HG02938 (cell line): ENCODE data around the gene PPP3CA.
"Not testable (repeated sequence)": the region's sequence is repeated elsewhere in the genome, so short reads cannot be mapped to it uniquely, and the experiment has no call there.

ENCODE experiments used
- ATAC-seq: cut with Tn5 transposase; IDR thresholded peaks from one replicate; pipeline ENCODE4 v1.9.1; 2021; ENCODE audit warnings: mild to moderate bottlenecking, moderate library complexity; ENCODE audit not compliant: unreplicated experiment

The PPP3CA gene

DNA sequence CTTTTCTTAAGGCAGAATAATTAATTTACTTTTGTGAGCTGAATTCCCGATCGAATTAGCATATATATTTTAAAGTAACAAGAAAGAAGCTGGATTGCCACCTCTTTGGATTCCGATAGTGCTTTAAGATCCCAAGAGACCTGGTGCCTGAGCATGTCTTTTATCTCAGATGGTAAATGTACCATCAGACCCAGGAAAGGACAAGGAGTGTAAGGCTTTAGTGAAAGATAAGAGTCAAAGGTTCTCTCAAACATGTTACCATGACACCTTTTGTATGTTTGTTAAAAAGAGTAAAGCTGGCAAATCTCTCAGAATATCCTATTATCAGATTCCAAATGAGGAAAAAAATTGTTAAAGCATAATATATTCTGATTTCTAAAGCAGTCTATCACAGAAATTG, 198.8 kb downstream of the PPP3CA start:
- no peak for ATAC-seq

DNA sequence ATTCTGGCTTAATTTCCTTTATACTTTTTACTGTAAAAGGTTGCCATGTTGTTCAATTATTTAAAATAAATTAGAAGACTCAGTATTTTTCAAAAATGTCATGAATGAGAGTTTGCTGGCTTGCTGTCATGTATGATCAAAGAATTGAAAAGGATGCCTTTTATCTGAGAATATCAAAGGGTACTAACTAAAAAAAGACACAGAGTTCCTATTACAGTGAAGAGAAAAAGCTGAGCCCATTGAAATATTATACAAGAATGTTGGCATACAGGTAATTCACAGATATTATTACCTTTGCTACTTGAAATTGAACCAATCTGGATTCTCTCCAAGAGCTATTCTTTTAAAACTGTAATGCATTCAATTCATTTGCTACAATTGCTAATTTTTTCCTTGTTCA, 200.0 kb downstream of the PPP3CA start:
- no peak for ATAC-seq

DNA sequence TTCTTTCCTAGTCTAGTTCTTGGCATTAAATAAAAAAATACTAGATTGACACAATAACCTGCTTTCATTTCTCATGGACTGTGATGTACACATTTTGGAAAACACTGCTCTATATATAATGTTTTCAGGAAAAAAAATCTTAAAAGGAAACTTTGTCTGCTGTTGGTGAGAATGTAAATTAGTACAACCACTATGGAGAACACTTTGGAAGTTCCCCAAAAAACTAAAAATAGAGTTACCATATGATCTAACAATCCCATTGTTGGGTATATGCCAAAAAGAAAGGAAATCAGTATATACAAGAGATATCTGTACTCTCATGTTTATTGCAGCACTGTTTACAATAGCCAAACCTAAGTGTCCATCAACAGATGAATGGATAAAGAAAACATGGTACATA, 202.3 kb downstream of the PPP3CA start:
- ATAC-seq, result no peak

DNA sequence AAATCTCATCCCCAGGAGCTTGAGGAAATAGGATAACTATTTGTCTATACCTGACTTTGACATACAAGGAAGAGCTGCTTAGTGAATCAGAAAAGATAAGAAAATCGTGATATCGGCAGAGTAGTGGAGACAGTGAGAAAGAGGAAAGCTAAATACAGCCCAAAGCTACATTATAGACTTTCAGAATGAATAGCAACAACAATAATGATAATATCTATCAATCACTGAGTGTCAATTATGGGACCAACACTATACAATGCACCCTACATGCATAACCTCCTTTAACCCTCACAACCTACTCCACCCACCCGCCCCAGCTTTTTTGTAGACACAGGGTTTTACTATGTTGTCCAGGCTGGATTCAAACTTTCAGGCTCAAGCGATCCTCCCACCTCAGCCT, 205.1 kb downstream of the PPP3CA start:
- peak; percentile 64 for ATAC-seq

DNA sequence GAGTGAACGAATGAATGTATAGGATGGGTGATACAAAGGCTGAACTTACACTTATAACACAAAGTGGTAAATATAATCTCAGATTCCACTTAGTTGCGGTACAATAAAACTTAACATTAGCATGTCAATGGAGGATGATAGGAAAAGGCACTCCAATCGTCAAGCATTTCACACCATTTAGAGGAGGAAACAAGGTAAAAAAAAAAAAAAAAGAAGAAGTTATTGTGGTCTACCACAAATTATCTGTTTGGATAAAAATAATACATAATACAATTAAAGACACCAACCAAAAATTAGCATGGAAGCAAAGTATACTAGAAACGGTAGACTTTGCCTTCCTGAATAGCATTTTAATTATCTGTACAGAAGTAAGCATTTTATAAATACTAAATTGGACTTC, 205.5 kb downstream of the PPP3CA start:
- peak; percentile 2 for ATAC-seq

DNA sequence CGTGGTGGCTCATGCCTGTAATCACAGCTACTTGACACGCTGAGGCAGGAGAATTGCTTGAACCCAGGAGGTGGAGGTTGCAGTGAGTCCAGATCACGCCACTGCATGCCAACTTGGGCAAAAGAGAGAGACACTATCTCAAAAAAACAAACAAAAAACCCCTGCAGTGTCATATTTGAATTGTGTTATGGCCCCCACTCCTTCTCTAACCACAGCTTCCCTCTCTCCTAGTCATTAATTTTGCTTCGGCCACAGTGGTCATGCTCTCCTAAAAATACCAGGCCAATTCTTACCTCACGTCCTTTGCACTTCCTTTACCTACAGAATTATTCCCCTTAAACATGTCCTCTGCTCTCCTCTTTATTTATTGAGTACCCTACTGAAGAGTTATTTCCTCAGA, 206.1 kb downstream of the PPP3CA start:
- no peak for ATAC-seq

DNA sequence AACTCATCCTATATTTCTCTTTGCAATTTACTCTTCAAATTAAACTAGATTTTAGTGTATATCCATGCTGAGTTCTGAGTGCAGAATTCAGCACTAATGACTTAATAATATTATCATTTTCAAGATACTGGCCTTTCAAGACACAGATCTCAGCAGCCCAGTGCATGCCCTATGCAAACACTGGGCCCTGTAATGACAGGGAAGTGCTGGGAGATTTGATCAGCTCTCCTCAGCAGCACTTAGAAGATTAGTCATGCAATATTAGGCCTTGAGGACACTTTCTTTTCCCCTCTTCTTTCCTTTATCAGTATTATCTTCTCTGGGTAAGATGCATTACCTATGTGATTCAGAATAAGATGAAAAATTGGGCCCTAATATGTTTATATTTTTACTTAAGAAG, 207.1 kb downstream of the PPP3CA start:
- ATAC-seq, result no peak

DNA sequence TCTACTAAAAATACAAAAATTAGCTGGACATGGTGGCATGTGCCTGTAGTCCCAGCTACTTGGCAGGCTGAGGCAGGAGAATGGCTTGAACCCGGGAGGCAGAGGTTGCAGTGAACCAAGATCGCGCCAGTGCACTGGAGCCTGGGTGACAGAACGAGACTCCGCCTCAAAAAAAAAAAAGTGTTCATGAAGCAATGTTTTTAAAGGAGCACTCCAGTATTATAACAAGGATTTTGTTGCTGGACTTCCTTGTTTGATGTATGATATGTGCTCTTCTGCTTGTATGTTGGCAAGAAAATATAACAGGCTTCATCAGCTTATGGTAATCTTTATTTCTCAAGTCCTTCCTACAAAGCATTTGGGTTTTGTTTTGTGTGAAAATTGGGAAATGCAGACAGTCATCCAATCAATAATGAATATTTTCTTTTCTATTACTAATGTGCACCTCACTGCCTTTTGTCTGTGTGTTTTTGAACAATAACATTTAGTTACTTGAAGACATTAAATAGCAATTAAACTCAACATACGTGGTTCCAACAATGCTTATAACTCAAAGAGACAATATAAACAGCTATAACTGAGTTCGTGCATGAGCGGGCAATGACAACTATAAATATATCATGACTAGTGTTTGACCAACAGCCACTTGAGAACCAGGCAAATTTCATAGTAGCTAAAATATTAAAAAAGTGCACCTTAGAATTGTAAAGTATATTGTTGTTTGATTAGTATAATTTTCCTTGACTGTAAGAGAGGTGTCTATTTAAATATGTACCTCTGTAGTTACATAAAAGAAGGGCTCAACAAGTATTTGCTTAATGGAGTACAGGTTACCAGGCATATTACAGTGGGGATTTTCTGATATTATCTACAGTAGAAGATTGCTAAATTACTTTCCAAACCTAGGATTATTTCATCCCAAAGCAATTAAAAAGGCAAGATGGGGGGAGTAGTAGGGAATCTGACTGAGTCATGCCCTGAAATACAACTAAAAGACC, 210.7 kb downstream of the PPP3CA start:
- no peak for ATAC-seq

DNA sequence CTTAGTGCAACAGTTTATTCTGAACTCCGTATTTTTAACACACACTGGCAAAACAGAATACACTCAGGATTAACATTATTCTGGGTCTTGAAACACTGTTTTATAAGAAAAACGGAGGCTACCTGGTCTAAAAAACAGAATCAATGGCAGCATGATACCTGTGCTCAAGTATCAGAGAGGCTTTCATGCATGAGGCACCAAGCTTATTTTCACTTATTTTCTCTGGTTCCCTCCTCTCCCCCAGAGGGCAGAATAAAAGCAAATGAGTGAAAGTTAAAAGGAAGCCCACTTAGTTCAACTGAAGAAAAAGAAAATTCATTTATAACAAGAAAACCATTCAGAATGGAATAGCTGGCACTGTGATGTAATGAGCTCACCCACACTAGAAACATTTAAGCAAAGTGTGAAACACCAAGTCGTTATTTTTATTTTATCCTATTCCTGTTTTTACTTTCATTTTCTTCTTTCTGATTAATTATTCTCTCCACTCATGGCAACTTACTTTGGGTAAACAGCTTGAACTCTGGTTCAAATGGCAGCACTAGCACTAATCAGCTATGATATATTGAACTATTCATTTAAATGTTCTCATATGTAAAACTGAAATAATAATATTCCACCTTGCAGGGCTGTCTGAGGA, 211.8 kb downstream of the PPP3CA start:
- ATAC-seq, result peak; percentile 73

DNA sequence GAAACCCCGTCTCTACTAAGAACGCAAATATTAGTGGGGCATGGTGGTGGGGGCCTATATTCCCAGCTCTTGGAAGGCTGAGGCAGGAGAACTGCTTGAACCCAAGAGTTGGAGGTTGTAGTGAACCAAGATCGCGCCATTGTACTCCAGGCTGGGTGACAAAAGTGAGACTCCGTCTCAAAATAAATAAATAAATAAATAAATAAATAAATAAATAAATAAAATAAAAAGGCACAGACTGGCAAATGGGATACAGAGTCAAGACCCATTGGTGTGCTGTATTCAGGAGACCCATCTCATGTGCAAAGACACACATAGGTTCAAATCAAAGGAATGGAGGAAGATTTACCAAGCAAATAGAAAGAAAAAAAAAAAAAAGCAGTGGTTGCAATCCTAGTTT, 216.3 kb downstream of the PPP3CA start:
- not testable (repeated sequence) for ATAC-seq

DNA sequence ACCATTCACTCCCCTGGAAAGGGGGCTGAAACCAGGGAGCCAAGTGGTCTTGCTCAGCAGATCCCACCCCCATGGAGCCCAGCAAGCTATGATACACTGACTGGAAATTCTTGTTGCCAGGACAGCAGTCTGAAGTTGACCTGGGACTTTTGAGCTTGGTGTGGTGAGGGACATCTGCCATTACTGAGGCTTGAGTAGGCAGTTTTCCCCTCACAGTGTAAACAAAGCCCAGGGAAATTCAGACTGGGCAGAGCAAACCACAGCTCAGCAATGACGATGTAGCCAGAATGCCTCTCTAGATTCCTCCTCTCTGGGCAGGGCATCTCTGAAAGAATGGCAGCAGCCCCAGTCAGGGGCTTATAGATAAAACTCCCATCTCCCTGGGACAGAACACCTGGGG, 218.4 kb downstream of the PPP3CA start:
- ATAC-seq, result not testable (repeated sequence)

DNA sequence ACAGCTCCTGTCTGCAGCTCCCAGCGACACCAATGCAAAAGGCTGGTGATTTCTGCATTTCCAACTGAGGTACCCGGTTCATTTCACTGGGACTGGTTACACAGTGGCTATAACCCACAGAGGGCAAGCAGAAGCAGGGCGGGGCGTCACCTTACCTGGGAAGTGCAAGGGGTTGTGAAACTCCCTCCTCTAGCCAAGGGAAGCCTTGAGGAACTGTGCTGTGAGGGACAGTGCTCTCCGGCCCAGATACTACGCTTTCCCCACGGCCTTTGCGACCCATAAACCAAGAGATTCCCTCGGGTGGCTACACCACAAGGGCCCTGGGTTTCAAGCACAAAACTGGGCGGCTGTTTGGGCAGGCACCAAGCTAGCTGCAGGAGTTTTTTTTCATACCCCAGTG, 218.9 kb downstream of the PPP3CA start:
- ATAC-seq, result no peak

DNA sequence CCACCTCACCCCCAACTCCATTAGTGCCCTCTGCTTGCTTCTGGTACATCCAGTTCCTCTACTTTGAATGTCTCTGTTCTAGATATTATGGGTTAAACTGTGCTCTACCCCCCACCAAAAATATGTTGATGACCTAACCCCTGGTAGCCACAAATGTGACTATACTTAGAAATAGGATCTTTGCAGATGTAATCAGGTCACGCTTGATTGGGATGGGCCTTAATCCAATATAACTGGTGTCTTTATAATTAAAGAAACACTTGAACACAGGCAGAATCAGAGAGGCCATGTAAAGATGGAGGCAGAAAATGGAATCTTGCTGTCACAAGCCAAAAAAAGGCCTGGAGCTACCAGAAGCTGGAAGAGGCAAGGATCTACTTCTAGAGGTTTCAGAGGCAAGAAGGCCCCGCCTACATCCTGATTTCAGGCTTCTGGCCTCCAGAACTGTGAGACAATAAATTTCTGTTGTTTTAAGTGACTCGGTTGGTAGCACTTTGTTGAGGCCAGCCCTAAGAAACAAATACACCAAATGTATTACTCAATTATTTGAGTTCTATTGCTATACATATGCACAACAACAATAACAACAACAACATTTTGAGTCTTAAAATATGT, 220.0 kb downstream of the PPP3CA start:
- no peak for ATAC-seq

DNA sequence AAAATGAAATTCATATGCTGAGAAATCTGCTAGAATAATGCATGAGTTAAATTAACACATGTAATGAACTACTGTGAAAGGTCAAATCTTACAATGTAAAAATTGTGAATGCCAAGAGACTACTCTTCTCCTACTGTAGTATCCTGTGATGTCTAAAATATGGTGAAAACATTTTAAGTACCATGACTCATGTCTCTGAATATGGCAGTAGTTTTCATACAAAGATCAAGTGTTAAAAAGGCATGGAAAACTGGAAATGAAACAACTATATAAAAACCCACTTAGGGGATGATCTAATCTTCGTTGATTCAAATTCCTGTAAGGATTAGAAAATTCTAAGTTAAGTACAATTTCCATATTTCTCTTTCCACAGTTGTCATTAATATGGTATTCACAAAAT, 221.3 kb downstream of the PPP3CA start:
- ATAC-seq, result no peak

DNA sequence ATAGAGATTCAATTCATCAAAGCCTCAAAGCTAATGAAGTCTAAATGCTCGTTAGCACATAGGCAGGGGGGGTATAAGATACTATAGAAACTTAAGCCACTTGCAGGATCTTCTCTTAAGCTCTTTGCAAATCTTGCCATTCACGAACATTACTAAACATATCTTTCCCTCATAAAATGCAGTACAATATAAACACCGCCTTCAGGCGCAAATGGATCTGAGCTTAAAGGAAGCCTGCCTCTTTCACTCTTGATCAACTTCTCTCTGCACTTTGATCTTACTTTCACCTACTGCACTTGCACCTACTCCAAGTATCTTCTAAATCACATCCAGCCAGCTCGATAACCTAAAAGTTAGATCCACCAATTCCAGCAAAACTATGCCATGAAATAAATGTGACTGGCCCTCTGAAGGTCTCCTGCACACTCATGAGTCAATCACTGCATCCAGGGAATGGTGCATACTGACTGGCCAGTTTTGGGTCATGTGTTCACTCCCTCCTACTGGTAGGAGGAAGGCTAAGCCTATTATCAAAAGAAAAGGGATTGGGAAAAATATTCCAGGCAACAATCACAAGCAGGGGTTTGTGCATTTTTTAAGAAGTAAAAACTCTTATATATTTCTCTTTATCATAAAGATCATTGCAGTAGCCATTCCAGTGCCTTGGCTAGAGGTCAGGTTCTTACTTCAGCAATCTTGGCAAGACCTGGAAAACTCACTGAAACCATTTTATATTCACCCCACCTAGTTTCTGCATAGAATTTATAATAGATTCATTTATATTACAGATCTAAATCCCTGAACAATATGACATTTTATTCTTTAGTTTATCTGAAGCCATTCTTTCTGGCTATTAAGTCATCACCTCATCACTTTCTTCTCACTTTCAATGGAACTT, 222.0 kb downstream of the PPP3CA start:
- no peak for ATAC-seq

DNA sequence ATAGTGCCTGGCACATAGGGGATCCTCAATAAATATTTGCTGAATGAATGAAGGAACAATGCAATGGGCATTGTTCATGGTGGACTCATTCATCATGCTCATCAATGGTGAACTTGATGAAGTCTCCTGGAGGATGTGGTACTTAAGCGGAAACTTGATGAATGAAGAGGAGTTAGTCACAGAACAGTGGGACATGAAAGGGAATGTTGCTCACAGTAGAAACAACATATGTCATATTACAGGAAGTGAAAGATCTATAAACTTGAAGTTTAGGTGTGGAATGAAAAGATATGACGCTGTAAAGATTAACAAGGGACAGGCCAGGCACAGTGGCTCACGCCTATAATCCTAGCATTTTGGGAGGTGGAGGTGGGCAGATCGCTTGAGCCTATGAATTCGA, 224.1 kb downstream of the PPP3CA start:
- no peak for ATAC-seq

DNA sequence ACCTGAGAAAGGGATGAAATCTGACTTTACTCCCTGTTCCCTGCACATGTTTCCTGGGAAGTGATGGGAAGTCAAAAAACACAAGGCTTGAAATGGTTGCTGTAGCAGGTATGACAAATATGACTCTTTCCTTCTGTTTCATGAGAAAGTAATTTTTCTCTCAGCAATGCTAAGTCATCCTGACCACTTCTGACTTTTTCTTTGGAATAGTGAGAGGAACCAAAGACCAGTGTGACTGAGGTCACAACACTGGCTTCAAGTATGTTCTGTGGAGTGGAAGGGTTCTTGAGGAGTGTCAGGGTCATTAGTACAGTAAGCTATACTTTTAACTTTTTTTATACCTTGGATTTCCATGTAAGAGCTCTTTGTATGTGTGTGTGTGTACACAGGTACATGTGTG, 225.3 kb downstream of the PPP3CA start:
- no peak for ATAC-seq

DNA sequence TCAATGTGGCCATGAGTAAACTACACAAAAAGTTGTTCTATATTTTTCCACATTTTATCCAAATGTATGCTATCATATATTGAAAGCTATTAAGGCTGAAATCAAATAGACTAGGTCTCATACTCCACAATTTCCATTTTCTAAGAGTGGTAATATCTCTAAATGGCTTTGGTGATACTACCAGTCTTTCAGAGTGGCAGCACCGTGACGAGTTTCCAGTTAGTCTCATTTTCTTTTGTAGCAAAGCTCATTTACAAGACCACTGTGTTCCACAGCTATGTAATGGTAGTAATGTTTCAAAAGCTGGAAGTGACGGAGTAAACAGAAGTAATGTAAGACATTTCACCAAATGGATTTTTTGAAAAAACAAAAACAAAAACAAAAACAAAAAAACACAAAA, 228.2 kb downstream of the PPP3CA start:
- ATAC-seq, result no peak

DNA sequence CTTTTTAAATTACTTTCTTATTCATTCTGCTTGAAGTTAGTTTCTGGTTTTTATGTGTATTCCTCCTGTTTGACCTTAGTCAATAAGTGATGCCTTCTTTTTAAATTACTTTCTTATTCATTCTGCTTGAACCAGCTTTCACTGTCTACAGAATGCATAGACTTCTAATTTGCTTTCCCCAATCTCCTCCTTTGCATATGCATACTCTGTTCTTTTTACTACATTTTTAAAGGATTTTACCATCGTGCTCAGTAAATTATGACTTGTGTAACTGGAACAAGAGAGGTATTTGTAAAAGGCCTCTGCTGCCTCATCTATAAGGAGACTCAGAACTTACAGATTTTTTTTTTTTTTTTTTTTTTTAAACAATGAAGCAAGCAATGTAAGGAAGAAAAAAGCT, 228.7 kb downstream of the PPP3CA start:
- no peak for ATAC-seq

DNA sequence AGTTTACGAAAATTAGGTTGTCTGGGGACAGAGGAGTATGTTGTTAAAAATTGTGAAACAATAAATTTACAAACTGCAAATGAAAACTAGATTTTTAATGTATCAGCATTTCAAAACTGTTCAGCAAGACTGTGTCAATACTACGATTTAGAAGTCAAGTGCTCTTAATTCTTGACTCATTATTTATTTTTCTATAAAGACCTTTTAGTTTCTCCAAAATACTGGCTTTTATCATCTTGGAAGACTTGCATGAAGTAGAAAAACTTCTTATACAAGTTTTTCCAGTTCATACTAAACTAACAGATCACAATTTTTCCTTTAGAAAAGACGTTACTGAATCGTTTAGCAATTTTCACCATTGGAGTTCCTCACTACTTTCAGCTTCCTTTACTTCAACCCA, 231.4 kb downstream of the PPP3CA start:
- ATAC-seq, result no peak

DNA sequence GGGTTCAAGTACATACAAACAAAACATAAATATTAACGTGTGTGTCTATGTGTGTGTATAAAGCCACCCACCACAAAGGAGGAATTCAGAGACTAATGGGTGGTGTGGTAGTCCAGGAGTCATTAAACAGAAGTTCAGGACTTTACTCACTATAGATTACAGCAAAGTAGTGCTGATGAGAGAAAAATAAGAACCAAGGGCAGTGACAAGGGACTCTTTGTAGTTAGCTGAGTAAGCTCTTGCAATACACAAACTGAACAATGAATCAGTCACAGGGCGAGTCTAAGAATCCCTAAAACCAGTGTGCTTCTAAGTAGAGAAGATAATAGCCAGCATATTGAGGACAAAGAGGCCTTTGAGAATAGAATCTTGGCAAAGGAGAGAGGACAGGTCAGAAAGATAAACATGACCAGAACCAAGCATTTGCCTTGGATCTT, 232.4 kb downstream of the PPP3CA start:
- ATAC-seq, result no peak
